ENCODE measurements around the gene KIRREL3.

GRCh38 chr11:126547161-126547560 is 453.4 kb downstream of the KIRREL3 start:
- TF ChIP-seq CTCF (IDR thresholded peaks at IDR 0.05) (no peak), POLR2A (IDR thresholded peaks at IDR 0.05) (no peak), EP300 (IDR thresholded peaks at IDR 0.05) (no peak)

All from ovary (tissue), 3 donors.